K562 (cell line): Measurements from ENCODE around the gene CA7. TPM values are rescaled to one million over a fixed set of nuclear protein-coding genes. Genes with fewer than 3 reads are reported as not detected.

Experiments used
- ARID4B ChIP-seq: sonication (generic); formaldehyde crosslinking; IDR thresholded peaks from 2 replicates; pipeline ENCODE4 v1.8.0; 2022; ENCODE audit warnings: mild to moderate bottlenecking, missing genetic modification reagents
- CBX2 ChIP-seq: fragments of 200-600 bp; sonication (generic); IDR thresholded peaks from one replicate; pipeline ENCODE4 v1.6.1; 2012; ENCODE audit warnings: mild to moderate bottlenecking, low read length, inconsistent platforms; ENCODE audit not compliant: insufficient read depth, poor library complexity, severe bottlenecking
- ELK3 ChIP-seq: fragments of 450-650 bp; formaldehyde crosslinking; IDR thresholded peaks from 2 replicates; pipeline ENCODE4 v1.4.0; 2020; ENCODE audit warnings: mild to moderate bottlenecking
- FIP1L1 ChIP-seq: fragments of 200-400 bp; formaldehyde crosslinking; IDR thresholded peaks from 2 replicates; pipeline ENCODE4 v1.6.1; 2018; ENCODE audit warnings: mild to moderate bottlenecking, low read depth, low read length; ENCODE audit not compliant: poor library complexity, severe bottlenecking
- FUS ChIP-seq: fragments of 200-400 bp; formaldehyde crosslinking; optimal IDR thresholded peaks from 2 replicates; pipeline ENCODE3; 2017; ENCODE audit warnings: low read depth, low read length
- HMGN3 ChIP-seq: IDR thresholded peaks from 2 replicates; pipeline ENCODE4 v1.6.1; 2011; ENCODE audit warnings: borderline replicate concordance, low read depth, mild to moderate bottlenecking, mixed read lengths, low read length; ENCODE audit not compliant: insufficient read length; ENCODE audit errors: extremely low read depth
- HMGXB4 ChIP-seq: sonication (generic); formaldehyde crosslinking; IDR thresholded peaks from 2 replicates; pipeline ENCODE4 v1.8.1; 2023; ENCODE audit warnings: mild to moderate bottlenecking, missing genetic modification reagents
- ILK ChIP-seq: fragments of 450-650 bp; IDR thresholded peaks from 2 replicates; pipeline ENCODE4 v1.6.1; 2016; ENCODE audit warnings: missing genetic modification characterization, low read depth, mild to moderate bottlenecking, missing compliant biosample characterization, moderate library complexity, borderline replicate concordance
- MXD1 ChIP-seq: fragments of 250-450 bp; sonication (Bioruptor Pico); IDR thresholded peaks from 2 replicates; pipeline ENCODE4 v1.8.0; 2021; ENCODE audit warnings: borderline replicate concordance, mild to moderate bottlenecking, moderate library complexity; ENCODE audit not compliant: poor library complexity, severe bottlenecking
- SMARCA5 ChIP-seq: fragments of 450-650 bp; IDR thresholded peaks from 2 replicates; pipeline ENCODE4 v1.6.1; 2016
- TCF7L2 ChIP-seq: fragments of 150-350 bp; IDR thresholded peaks from 2 replicates; pipeline ENCODE4 v1.6.1; 2016; ENCODE audit warnings: low read depth, mild to moderate bottlenecking, low read length, moderate library complexity
- UBTF ChIP-seq, 2 experiments: IDR thresholded peaks; 2 replicates each; pipeline ENCODE4 v1.6.1; 2012; ENCODE audit warnings: improper control_type of control experiment in 2 of 2, low read depth in 2 of 2, low read length in 2 of 2, borderline replicate concordance in 1 of 2
- ZNF282 ChIP-seq: sonication (generic); formaldehyde crosslinking; IDR thresholded peaks from 2 replicates; pipeline ENCODE4 v1.8.1; 2023; ENCODE audit warnings: missing genetic modification reagents
- ZNF699 ChIP-seq: fragments of 250-450 bp; sonication (Bioruptor Pico); IDR thresholded peaks from 2 replicates; pipeline ENCODE4 v1.8.0; 2021; ENCODE audit warnings: mild to moderate bottlenecking, moderate library complexity; ENCODE audit not compliant: insufficient replicate concordance
- polyA plus RNA-seq, 8 experiments: library from polyadenylated mRNA; depleted of rRNA in 4 of 8; stranded (reverse) in 5 of 8; unstranded in 3 of 8; fragments of >200 nt; fragmentation: Nextera tagmentation in 2 of 8; fragmentation: Illumina TruSeq in 1 of 8; extraction: Ambion mirVana in 2 of 8; extraction: Trizol in 1 of 8; gene quantifications; 2 replicates each; pipeline versions ENCODE4 v1.2.1 to v1.2.3, GENCODE V29; 2011 to 2014; ENCODE audit warnings: inconsistent platforms in 1 of 8, missing spikeins in 1 of 8
- total RNA-seq, 7 experiments: library from RNA; depleted of rRNA in 6 of 7; stranded (reverse); fragments of >200 nt in 6 of 7; fragmentation: Illumina TruSeq in 2 of 7; extraction: Trizol in 2 of 7; gene quantifications; 2 replicates each; pipeline versions ENCODE4 v1.2.1 to v1.2.3, GENCODE V29; 2011 to 2021; ENCODE audit warnings: low replicate concordance in 1 of 7

CA7 gene
- total and polyA plus RNA-seq, 9 of the 15 experiments (the other 6 are each of a cell fraction or from before 2014, with no cell fraction given): 0.03 to 0.07 (median 0.05) TPM; not detected in 5

GRCh38 chr16:66830422-66831404 is 13.5 kb upstream of the CA7 start, which contains the start of gene NAE1 (continued):
- TF ChIP-seq ILK (tag) (no peak), TCF7L2 (no peak), ELK3 (no peak), ZNF699 (CRISPR knock-in tag) (no peak), SMARCA5 (peak; percentile 90), FIP1L1 (peak; percentile 81), ARID4B (CRISPR knock-in tag) (peak; percentile 51; the same call in 1 of the 2 replicates), ZNF282 (CRISPR knock-in tag) (no peak), HMGXB4 (CRISPR knock-in tag) (peak; percentile 91), MXD1 (CRISPR knock-in tag) (no peak), CBX2 (no peak), UBTF (IDR thresholded peaks at IDR 0.05; ENCODE audit: borderline replicate concordance in 1 of 2, low read depth in 2 of 2, low read length in 2 of 2) (peak; percentile 63 to 69; a peak in 1 of 4 replicates), HMGN3 (peak; percentile 63), FUS (peak; percentile 73)
